Stimulated activated CD4-positive, alpha-beta T cell treated with anti-CD3 and anti-CD28 coated beads, TNF-alpha, amount 100 ng/mL, for 4 hours (primary cell): ENCODE measurements around the gene ARSG.
"Not testable (repeated sequence)": the region's sequence is repeated elsewhere in the genome, so short reads cannot be mapped to it uniquely, and the experiment has no call there.

Experiments
- DNase-seq, 3 experiments: peaks; one replicate each; pipeline ENCODE4 v3.0.0-alpha.2; 2020; ENCODE audit warnings: low read depth in 3 of 3

ARSG gene

GRCh38 chr17:68277807-68278206 lies 13.5 kb upstream of the ARSG start:
- no peak for DNase-seq

- DNase-seq, result not testable (repeated sequence)
Measured at GRCh38 chr17:68281965-68282364, 9.3 kb upstream of the ARSG start.

- no peak for DNase-seq
Measured at GRCh38 chr17:68288375-68288774, 2.9 kb upstream of the ARSG start.

GRCh38 chr17:68288804-68289203 lies 2.5 kb upstream of the ARSG start:
- DNase-seq, result no peak

- DNase-seq, result no peak
Measured at GRCh38 chr17:68289473-68289872, 1.8 kb upstream of the ARSG start.

- no peak for DNase-seq
Measured at GRCh38 chr17:68289936-68290267, 1.4 kb upstream of the ARSG start.

GRCh38 chr17:68290268-68290954 lies 884 bp upstream of the ARSG start:
- DNase-seq, result peak; percentile 15 to 36 (median 34)

- DNase-seq, result peak; percentile 73 to 80 (median 79)
Measured at GRCh38 chr17:68291836-68292688, 767 bp downstream of the ARSG start.

GRCh38 chr17:68292689-68293040 lies 1.4 kb downstream of the ARSG start:
- no peak for DNase-seq

GRCh38 chr17:68293490-68294195 lies 2.3 kb downstream of the ARSG start:
- DNase-seq, result no peak

- no peak for DNase-seq
Measured at GRCh38 chr17:68294196-68294555, 2.9 kb downstream of the ARSG start.

GRCh38 chr17:68294617-68295016 lies 3.3 kb downstream of the ARSG start:
- DNase-seq, result no peak

GRCh38 chr17:68295086-68295485 lies 3.8 kb downstream of the ARSG start:
- peak in 2 of 3 experiments; percentile 12 to 13 for DNase-seq

GRCh38 chr17:68296217-68297191 lies 5.2 kb downstream of the ARSG start:
- peak in 2 of 3 experiments; percentile 15 to 17 for DNase-seq

GRCh38 chr17:68297195-68297594 lies 5.9 kb downstream of the ARSG start:
- DNase-seq, result no peak

- no peak for DNase-seq
Measured at GRCh38 chr17:68298601-68299000, 7.3 kb downstream of the ARSG start.

- no peak for DNase-seq
Measured at GRCh38 chr17:68299817-68300216, 8.5 kb downstream of the ARSG start.

GRCh38 chr17:68301438-68301959 lies 10.2 kb downstream of the ARSG start:
- no peak for DNase-seq

GRCh38 chr17:68302066-68302564 lies 10.8 kb downstream of the ARSG start:
- no peak for DNase-seq

- DNase-seq, result no peak
Measured at GRCh38 chr17:68302666-68303065, 11.4 kb downstream of the ARSG start.

GRCh38 chr17:68304706-68305105 lies 13.4 kb downstream of the ARSG start:
- no peak for DNase-seq
